ENCODE data around the gene OR6B1. TPM values are rescaled to one million over a fixed set of nuclear protein-coding genes. Genes with fewer than 3 reads are reported as not detected.

The OR6B1 gene
- total and polyA plus RNA-seq, 2 experiments from 2014 or later: not detected

DNA sequence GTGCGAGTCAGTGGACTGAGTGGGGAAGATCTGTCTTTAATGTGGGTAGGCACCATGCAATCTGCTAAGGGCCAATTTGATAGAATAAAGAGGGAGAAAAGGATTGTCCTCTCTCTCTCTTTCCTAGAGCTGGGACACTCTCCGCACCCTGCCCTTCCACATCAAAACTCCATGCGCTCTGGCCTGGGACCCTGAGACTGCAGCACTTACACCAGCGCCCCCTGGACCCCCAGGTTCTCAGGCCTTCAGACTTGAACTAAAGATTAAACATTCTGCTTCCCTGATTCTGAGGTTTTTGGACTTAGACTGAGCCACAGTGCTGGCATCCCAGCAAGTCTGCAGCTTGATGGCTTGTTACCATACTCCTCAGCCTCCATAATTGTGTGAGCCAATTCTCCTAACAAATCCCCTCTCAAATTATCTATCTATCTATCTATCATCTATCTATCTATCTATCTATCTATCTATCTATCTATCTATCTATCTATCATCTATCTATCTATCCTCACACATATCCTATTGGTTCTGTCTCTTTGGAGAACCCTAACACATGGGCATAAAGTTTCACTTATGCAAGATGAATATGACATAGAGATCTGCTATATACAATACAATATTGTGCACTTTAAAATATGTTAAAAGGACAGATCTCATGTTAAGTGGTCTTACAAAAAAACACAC, 26.2 kb downstream of the OR6B1 start:
- peak; percentile 52; the same call in 2 of the 3 replicates for ATAC-seq
- no peaks in the 10 kb centered on the region for H3K27me3 ChIP-seq (ENCODE audit: insufficient read depth)
- 0 out of 2 replicates have a peak overlapping the region, but pooled peaks have one; percentile 28 for H2AFZ ChIP-seq
- H3K36me3 Mint-ChIP-seq (ENCODE audit: low read depth): no peaks in the 10 kb centered on the region
- H3K4me3 ChIP-seq: no peak overlapping the region
- peak; percentile 32 to 50; a peak in 3 of 4 replicates for TF ChIP-seq CTCF (conservative IDR thresholded peaks at IDR 0.05; ENCODE audit: low read depth in 2 of 2)
- no peak for TF ChIP-seq JUNB (IDR thresholded peaks at IDR 0.05; ENCODE audit: unreplicated experiment)
- peak; percentile 41 for DNase-seq (ENCODE audit: low spot score)
- no peak overlapping the region for H3K27ac Mint-ChIP-seq
- no peak overlapping the region for H3K4me3 Mint-ChIP-seq
- H3K36me3 ChIP-seq (ENCODE audit: insufficient read depth): no peaks in the 10 kb centered on the region
- H3K4me1 Mint-ChIP-seq: peaks cover 6% of the 10 kb centered on the region
- H3K27ac ChIP-seq (ENCODE audit: low read depth): no peak overlapping the region
- H3K4me1 ChIP-seq (ENCODE audit: insufficient read depth): peaks cover 5% of the 10 kb centered on the region; the same call in 1 of the 2 replicates
- H3K9me3 Mint-ChIP-seq: no peaks in the 10 kb centered on the region
- no peaks in the 10 kb centered on the region for H3F3A ChIP-seq (replicated peaks; ENCODE audit: low read depth)
- H3K4me2 ChIP-seq: no peak overlapping the region
- H3K27me3 Mint-ChIP-seq (ENCODE audit: insufficient read depth, low read depth, poor library complexity): no peaks in the 10 kb centered on the region
- H3K9me2 ChIP-seq (ENCODE audit: insufficient read depth): no peaks in the 10 kb centered on the region
- H3K79me2 ChIP-seq (replicated peaks; ENCODE audit: insufficient read depth): no peaks in the 10 kb centered on the region
- no peaks in the 10 kb centered on the region for H4K20me1 ChIP-seq (replicated peaks; ENCODE audit: insufficient read depth)

- Histone ChIP-seq H3K4me3 (no peak overlapping the region), H3F3A (replicated peaks; ENCODE audit: low read depth) (no peaks in the 10 kb centered on the region), H3K36me3 (ENCODE audit: insufficient read depth) (no peaks in the 10 kb centered on the region), H2AFZ (no peak overlapping the region), H4K20me1 (replicated peaks; ENCODE audit: insufficient read depth) (no peaks in the 10 kb centered on the region), H3K9me2 (ENCODE audit: insufficient read depth) (no peaks in the 10 kb centered on the region), H3K79me2 (replicated peaks; ENCODE audit: insufficient read depth) (no peaks in the 10 kb centered on the region), H3K27me3 (ENCODE audit: insufficient read depth) (no peaks in the 10 kb centered on the region), H3K4me2 (no peak overlapping the region), H3K4me1 (ENCODE audit: insufficient read depth) (peaks cover 4% of the 10 kb centered on the region; the same call in 1 of the 2 replicates), H3K27ac (ENCODE audit: low read depth) (no peak overlapping the region)
- peak; percentile 22 for DNase-seq (ENCODE audit: low spot score)
- Mint-ChIP-seq H3K36me3 (ENCODE audit: low read depth) (no peaks in the 10 kb centered on the region), H3K27me3 (ENCODE audit: insufficient read depth, low read depth, poor library complexity) (no peaks in the 10 kb centered on the region), H3K4me3 (no peak overlapping the region), H3K27ac (no peak overlapping the region), H3K4me1 (peaks cover 4% of the 10 kb centered on the region), H3K9me3 (no peaks in the 10 kb centered on the region)
- no peak for ATAC-seq
- TF ChIP-seq CTCF (conservative IDR thresholded peaks at IDR 0.05; ENCODE audit: low read depth in 2 of 2) (peak; percentile 59 to 61), STAT1 (IDR thresholded peaks at IDR 0.05; ENCODE audit: unreplicated experiment) (no peak)
Measured at GRCh38 chr7:144027070-144027469, 26.9 kb downstream of the OR6B1 start.

DNA sequence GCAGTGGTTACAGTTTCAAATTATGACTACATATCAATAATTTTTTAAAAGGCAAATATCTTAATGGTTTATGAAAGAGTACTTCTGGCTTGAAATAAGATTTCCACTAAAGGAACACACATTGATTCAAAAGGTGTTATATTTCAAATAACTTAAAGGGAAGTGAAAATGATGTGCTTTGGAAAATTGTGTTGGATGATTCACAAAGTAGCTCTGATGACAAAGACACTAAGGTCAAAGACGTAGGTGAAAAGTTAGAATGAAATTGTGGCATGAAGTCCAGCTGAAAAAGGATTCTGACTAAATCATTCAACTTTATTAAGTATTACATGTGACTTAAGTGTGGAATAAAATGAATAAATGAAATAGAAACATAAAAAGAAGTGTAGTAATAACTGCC, 27.9 kb downstream of the OR6B1 start:
- no peaks in the 10 kb centered on the region for H3K4me1 ChIP-seq (ENCODE audit: insufficient read depth)
- no peaks in the 10 kb centered on the region for H3K4me1 Mint-ChIP-seq
- no peak overlapping the region for H2AFZ ChIP-seq
- H3K36me3 ChIP-seq (ENCODE audit: insufficient read depth): no peaks in the 10 kb centered on the region
- no peaks in the 10 kb centered on the region for H3F3A ChIP-seq (replicated peaks; ENCODE audit: low read depth)
- H3K4me3 Mint-ChIP-seq: no peak overlapping the region
- no peaks in the 10 kb centered on the region for H3K27me3 ChIP-seq (ENCODE audit: insufficient read depth)
- no peaks in the 10 kb centered on the region for H3K9me3 Mint-ChIP-seq
- DNase-seq (ENCODE audit: low spot score) (no peak), ATAC-seq (no peak)
- no peak overlapping the region for H3K4me2 ChIP-seq
- H3K36me3 Mint-ChIP-seq (ENCODE audit: low read depth): no peaks in the 10 kb centered on the region
- H4K20me1 ChIP-seq (replicated peaks; ENCODE audit: insufficient read depth): no peaks in the 10 kb centered on the region
- H3K27ac ChIP-seq (ENCODE audit: low read depth): no peak overlapping the region
- no peak overlapping the region for H3K27ac Mint-ChIP-seq
- H3K9me2 ChIP-seq (ENCODE audit: insufficient read depth): no peaks in the 10 kb centered on the region
- no peaks in the 10 kb centered on the region for H3K27me3 Mint-ChIP-seq (ENCODE audit: insufficient read depth, low read depth, poor library complexity)
- no peak overlapping the region for H3K4me3 ChIP-seq
- H3K79me2 ChIP-seq (replicated peaks; ENCODE audit: insufficient read depth): no peaks in the 10 kb centered on the region
- TF ChIP-seq STAT1 (IDR thresholded peaks at IDR 0.05; ENCODE audit: unreplicated experiment): no peak
- no peak for TF ChIP-seq REST (IDR thresholded peaks at IDR 0.05; ENCODE audit: unreplicated experiment)
- no peak for TF ChIP-seq ZNF114 (CRISPR knock-in tag; IDR thresholded peaks at IDR 0.05)
- TF ChIP-seq CTCF (conservative IDR thresholded peaks at IDR 0.05; ENCODE audit: low read depth in 2 of 2): no peak
- no peak for TF ChIP-seq NANOG (IDR thresholded peaks at IDR 0.05; ENCODE audit: borderline replicate concordance)
- no peak for TF ChIP-seq POLR2AphosphoS5 (IDR thresholded peaks at IDR 0.05; ENCODE audit: low read depth)
- TF ChIP-seq EZH2phosphoT487 (IDR thresholded peaks at IDR 0.05; ENCODE audit: unreplicated experiment): no peak
